Loucy (cell line): ENCODE results near the gene CDH4.

Experiments
- H2AFZ ChIP-seq: fragments of 200-600 bp; sonication (generic); 2 replicates; pipeline ENCODE4 v1.6.0; 2016; ENCODE audit warnings: antibody characterized with exemption, mild to moderate bottlenecking, low read length, moderate library complexity
- H3F3A ChIP-seq: fragments of 200-600 bp; 2 replicates; pipeline ENCODE4 v1.6.0; 2016; ENCODE audit warnings: antibody characterized with exemption, low read depth, mild to moderate bottlenecking
- H3K27me3 ChIP-seq: fragments of 200-600 bp; sonication (generic); 2 replicates; pipeline ENCODE4 v1.6.1; 2014; ENCODE audit warnings: low read length, mild to moderate bottlenecking; ENCODE audit not compliant: insufficient read depth, poor library complexity, severe bottlenecking
- H3K36me3 ChIP-seq: fragments of 200-600 bp; sonication (generic); 2 replicates; pipeline ENCODE4 v1.6.1; 2016; ENCODE audit warnings: low read length; ENCODE audit not compliant: insufficient read depth
- H3K4me1 ChIP-seq: fragments of 200-600 bp; sonication (generic); 2 replicates; pipeline ENCODE4 v1.5.1; 2014; ENCODE audit warnings: low read length, mild to moderate bottlenecking; ENCODE audit not compliant: insufficient read depth, poor library complexity, severe bottlenecking
- H3K4me2 ChIP-seq: fragments of 200-600 bp; sonication (generic); 2 replicates; pipeline ENCODE4 v1.6.0; 2014; ENCODE audit warnings: antibody characterized with exemption, low read length, low read depth, mild to moderate bottlenecking; ENCODE audit not compliant: poor library complexity, severe bottlenecking
- H3K4me3 ChIP-seq: fragments of 200-600 bp; sonication (generic); 2 replicates; pipeline ENCODE4 v1.5.1; 2014; ENCODE audit warnings: low read length, mild to moderate bottlenecking, mixed read lengths; ENCODE audit not compliant: poor library complexity, severe bottlenecking
- H3K79me2 ChIP-seq: fragments of 200-600 bp; sonication (generic); 2 replicates; pipeline ENCODE4 v1.6.1; 2014; ENCODE audit warnings: low read length; ENCODE audit not compliant: insufficient read depth
- H3K9ac ChIP-seq: fragments of 200-600 bp; sonication (generic); 2 replicates; pipeline ENCODE4 v1.6.0; 2014; ENCODE audit warnings: mild to moderate bottlenecking, low read depth, low read length, moderate library complexity; ENCODE audit not compliant: poor library complexity, severe bottlenecking
- H3K9me2 ChIP-seq: fragments of 200-600 bp; sonication (generic); replicated peaks from 2 replicates; pipeline ENCODE4 v1.6.1; 2016; ENCODE audit warnings: low read depth, low read length, mixed read lengths
- H3K9me3 ChIP-seq: fragments of 200-600 bp; sonication (generic); 2 replicates; pipeline ENCODE4 v1.6.1; 2014; ENCODE audit warnings: mild to moderate bottlenecking, antibody characterized with exemption, low read length, low read depth; ENCODE audit not compliant: insufficient read depth
- H4K20me1 ChIP-seq: fragments of 200-600 bp; sonication (generic); 2 replicates; pipeline ENCODE4 v1.6.0; 2014; ENCODE audit warnings: antibody characterized with exemption, low read length, mild to moderate bottlenecking; ENCODE audit not compliant: insufficient read depth, poor library complexity, severe bottlenecking
- EZH2phosphoT487 ChIP-seq: fragments of 200-600 bp; IDR thresholded peaks from 2 replicates; pipeline ENCODE4 v1.6.1; 2018; ENCODE audit warnings: antibody characterized with exemption, mild to moderate bottlenecking, moderate library complexity, borderline replicate concordance
- TF ChIP-seq, protein P1 (sequence below): fragments of 200-600 bp; sonication (generic); conservative IDR thresholded peaks from 2 replicates; pipeline ENCODE4 v1.5.1; 2014; ENCODE audit warnings: mild to moderate bottlenecking, antibody characterized with exemption, low read length

The CDH4 gene

DNA sequence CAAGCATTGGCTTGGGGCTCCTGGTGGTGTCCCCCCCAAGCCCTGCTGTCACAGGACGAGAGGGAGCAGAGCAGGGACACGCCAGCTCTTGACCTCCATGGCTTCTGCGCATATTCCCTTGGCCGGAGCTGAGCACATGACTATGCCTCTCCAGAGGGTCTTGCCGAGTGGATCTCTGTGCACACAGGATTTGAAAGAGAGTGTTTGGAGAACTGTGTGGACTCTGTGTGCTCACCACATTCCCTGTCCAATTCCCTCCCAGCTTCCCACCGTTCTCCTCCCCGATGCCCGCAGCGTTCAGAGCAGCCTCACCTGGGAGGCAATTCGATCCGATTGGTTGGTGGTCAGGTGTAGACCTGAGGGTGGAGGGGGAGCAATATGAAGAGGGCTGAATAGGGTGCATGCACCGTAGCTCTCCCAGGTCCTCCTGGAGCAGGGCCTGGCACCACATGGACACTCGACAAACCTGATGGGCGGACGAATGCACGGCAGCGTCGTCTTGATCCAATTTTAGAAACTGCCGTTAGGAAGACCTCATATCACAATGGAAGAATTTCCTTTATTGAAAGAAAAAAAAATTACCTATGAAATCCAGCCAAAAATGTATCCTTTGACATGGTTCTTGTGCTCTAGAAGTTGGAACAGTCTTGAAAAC, 287.8 kb downstream of the CDH4 start:
- Histone ChIP-seq H3K36me3 (no peaks in the 10 kb centered on the region; the same call in 1 of the 2 replicates), H3K4me1 (no peaks in the 10 kb centered on the region), H3K27me3 (no peaks in the 10 kb centered on the region), H2AFZ (no peak overlapping the region), H3K4me2 (no peak overlapping the region), H3K9me2 (no peaks in the 10 kb centered on the region), H3K79me2 (peaks cover 14% of the 10 kb centered on the region; the same call in 1 of the 2 replicates), H3K9ac (no peak overlapping the region), H3K4me3 (no peak overlapping the region), H3K9me3 (no peaks in the 10 kb centered on the region), H3F3A (no peaks in the 10 kb centered on the region), H4K20me1 (no peaks in the 10 kb centered on the region)
- TF ChIP-seq, protein P1, sequence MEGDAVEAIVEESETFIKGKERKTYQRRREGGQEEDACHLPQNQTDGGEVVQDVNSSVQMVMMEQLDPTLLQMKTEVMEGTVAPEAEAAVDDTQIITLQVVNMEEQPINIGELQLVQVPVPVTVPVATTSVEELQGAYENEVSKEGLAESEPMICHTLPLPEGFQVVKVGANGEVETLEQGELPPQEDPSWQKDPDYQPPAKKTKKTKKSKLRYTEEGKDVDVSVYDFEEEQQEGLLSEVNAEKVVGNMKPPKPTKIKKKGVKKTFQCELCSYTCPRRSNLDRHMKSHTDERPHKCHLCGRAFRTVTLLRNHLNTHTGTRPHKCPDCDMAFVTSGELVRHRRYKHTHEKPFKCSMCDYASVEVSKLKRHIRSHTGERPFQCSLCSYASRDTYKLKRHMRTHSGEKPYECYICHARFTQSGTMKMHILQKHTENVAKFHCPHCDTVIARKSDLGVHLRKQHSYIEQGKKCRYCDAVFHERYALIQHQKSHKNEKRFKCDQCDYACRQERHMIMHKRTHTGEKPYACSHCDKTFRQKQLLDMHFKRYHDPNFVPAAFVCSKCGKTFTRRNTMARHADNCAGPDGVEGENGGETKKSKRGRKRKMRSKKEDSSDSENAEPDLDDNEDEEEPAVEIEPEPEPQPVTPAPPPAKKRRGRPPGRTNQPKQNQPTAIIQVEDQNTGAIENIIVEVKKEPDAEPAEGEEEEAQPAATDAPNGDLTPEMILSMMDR = no peak
- TF ChIP-seq EZH2phosphoT487 = no peak

DNA sequence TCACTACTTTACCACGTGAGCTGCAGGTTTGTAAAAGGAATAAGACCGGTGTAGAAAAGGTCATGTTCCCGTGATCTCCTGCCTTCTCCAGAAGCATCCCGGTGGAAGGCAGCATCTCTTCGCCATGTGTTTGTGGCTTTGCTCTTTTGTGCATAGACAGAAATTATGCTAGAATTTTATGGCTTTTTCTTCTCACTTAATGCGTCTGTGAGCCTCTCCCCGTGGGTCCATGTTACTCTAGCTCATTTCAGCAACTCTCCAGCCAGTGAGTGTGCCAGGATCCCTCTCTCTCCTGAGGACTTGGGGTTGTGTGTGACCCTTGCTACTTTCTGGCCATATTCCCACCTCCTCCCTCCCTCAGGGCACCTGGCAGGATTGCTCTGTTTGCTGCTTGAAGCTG, 289.5 kb downstream of the CDH4 start:
- no peaks in the 10 kb centered on the region for H3K9me3 ChIP-seq
- H3F3A ChIP-seq = no peaks in the 10 kb centered on the region
- no peaks in the 10 kb centered on the region for H3K27me3 ChIP-seq
- H3K4me3 ChIP-seq = no peak overlapping the region
- peaks cover 6% of the 10 kb centered on the region; the same call in 1 of the 2 replicates for H3K79me2 ChIP-seq
- H3K9me2 ChIP-seq = no peaks in the 10 kb centered on the region
- H3K36me3 ChIP-seq = no peaks in the 10 kb centered on the region; the same call in 1 of the 2 replicates
- no peak overlapping the region for H2AFZ ChIP-seq
- no peak overlapping the region for H3K9ac ChIP-seq
- no peaks in the 10 kb centered on the region for H4K20me1 ChIP-seq
- TF ChIP-seq, protein P1 = no peak
- no peak for TF ChIP-seq EZH2phosphoT487
- no peaks in the 10 kb centered on the region for H3K4me1 ChIP-seq
- H3K4me2 ChIP-seq = no peak overlapping the region

DNA sequence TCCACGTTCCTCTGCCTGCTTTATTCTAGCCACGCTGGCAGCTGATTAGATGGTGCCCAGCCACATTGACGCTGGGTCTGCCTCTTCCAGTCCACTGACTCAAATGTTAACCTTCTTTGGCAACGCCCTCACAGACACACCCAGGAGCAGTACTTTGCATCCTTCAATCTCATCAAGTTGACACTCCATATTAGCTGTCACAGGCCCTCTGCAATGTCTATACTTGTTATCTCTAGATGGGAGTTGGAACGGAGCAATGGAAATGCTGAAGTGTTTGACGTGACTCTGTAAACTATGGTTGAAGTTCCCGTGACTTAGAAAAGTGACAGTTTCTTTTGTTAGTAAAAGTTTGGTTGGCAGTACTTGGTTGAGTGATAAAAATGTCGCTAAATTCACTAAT, 291.0 kb downstream of the CDH4 start:
- H3K4me3 ChIP-seq = no peak overlapping the region
- no peaks in the 10 kb centered on the region for H3K9me2 ChIP-seq
- H3K36me3 ChIP-seq = no peaks in the 10 kb centered on the region
- no peaks in the 10 kb centered on the region for H3K4me1 ChIP-seq
- H3K9ac ChIP-seq = no peak overlapping the region
- H3K79me2 ChIP-seq = peaks cover 8% of the 10 kb centered on the region; the same call in 1 of the 2 replicates
- H3F3A ChIP-seq = no peaks in the 10 kb centered on the region
- no peaks in the 10 kb centered on the region for H3K27me3 ChIP-seq
- H3K4me2 ChIP-seq = no peak overlapping the region
- no peak for TF ChIP-seq EZH2phosphoT487
- TF ChIP-seq, protein P1 = no peak
- no peak overlapping the region for H2AFZ ChIP-seq
- H3K9me3 ChIP-seq = no peaks in the 10 kb centered on the region
- peaks cover 3% of the 10 kb centered on the region for H4K20me1 ChIP-seq
